Suprapubic skin (tissue), 3 donors: ENCODE results near the gene NABP2.

Source experiments
- CTCF ChIP-seq, 2 donors: fragments of 200-600 bp in 1 of 2; fragments of 450-650 bp in 1 of 2; sonication (generic) in 1 of 2; IDR thresholded peaks; one replicate each; pipeline ENCODE4 v1.5.1; 2016 to 2019; ENCODE audit warnings: antibody characterized with exemption in 2 of 2, mild to moderate bottlenecking in 1 of 2, moderate library complexity in 1 of 2
- EP300 ChIP-seq: sonication (generic); formaldehyde crosslinking; IDR thresholded peaks from one replicate; pipeline ENCODE4 v1.6.1; 2017; ENCODE audit warnings: antibody characterized with exemption
- POLR2A ChIP-seq, 2 donors: fragments of 450-650 bp; IDR thresholded peaks; one replicate each; pipeline ENCODE4 v1.6.1; 2017; ENCODE audit warnings: antibody characterized with exemption in 2 of 2, mild to moderate bottlenecking in 2 of 2, moderate library complexity in 2 of 2

- no peak for TF ChIP-seq CTCF (IDR thresholded peaks at IDR 0.05)
- TF ChIP-seq EP300 = no peak
- no peak for TF ChIP-seq POLR2A (IDR thresholded peaks at IDR 0.05)
These were observed 43.4 kb downstream of the NABP2 start for GRCh38 chr12:56267443-56268071.
